ENCODE measurements around the gene CPN2.

- TF ChIP-seq CTCF (conservative IDR thresholded peaks at IDR 0.05 in 1 of 2, IDR thresholded peaks at IDR 0.05 in 1 of 2; ENCODE audit: extremely low read depth in 1 of 2, insufficient read depth in 1 of 2, low read depth in 1 of 2, low read length in 2 of 2) (no peak), EZH2 (IDR thresholded peaks at IDR 0.05; ENCODE audit: borderline replicate concordance, low read length) (no peak)
Observed at GRCh38 chr3:194306109-194306686, 44.9 kb downstream of the CPN2 start.

Measured in mammary epithelial cell (primary cell).